ENCODE measurements around the gene MYLK3.

DNA sequence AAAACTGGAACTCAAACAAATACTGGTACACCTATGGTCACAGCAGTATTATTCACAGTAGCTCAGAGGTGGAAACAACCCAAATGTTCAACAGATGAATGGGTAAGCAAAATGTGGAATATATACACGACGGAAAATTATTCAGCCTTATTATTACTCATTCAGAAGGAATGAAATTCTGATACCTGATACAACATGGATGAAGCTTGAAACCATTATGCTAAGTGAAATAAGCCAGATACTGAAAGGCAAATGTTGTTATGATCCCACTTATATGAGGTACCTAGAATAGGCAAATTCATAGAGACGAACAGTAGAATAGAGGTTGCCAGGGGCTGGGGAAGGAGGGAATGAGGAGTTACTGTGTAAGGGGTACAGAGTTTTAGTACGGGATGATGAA is 27.1 kb upstream of the MYLK3 start:
- TF ChIP-seq, protein P1, sequence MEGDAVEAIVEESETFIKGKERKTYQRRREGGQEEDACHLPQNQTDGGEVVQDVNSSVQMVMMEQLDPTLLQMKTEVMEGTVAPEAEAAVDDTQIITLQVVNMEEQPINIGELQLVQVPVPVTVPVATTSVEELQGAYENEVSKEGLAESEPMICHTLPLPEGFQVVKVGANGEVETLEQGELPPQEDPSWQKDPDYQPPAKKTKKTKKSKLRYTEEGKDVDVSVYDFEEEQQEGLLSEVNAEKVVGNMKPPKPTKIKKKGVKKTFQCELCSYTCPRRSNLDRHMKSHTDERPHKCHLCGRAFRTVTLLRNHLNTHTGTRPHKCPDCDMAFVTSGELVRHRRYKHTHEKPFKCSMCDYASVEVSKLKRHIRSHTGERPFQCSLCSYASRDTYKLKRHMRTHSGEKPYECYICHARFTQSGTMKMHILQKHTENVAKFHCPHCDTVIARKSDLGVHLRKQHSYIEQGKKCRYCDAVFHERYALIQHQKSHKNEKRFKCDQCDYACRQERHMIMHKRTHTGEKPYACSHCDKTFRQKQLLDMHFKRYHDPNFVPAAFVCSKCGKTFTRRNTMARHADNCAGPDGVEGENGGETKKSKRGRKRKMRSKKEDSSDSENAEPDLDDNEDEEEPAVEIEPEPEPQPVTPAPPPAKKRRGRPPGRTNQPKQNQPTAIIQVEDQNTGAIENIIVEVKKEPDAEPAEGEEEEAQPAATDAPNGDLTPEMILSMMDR (IDR thresholded peaks at IDR 0.05) = no peak
- TF ChIP-seq EP300 (IDR thresholded peaks at IDR 0.05) (no peak), POLR2A (IDR thresholded peaks at IDR 0.05; ENCODE audit: low read depth) (no peak), POLR2AphosphoS5 (IDR thresholded peaks at IDR 0.05) (no peak)
